ENCODE measurements around the gene KCNMB1.

GRCh38 chr5:170378740-170379139 is 10.4 kb downstream of the KCNMB1 start:
- no peak for TF ChIP-seq CTCF (IDR thresholded peaks at IDR 0.05)
- no peak for TF ChIP-seq EZH2phosphoT487 (IDR thresholded peaks at IDR 0.05)

Measured in neural progenitor cell (in vitro differentiated cells).